ENCODE data around the gene TGOLN2.
"Not testable (repeated sequence)": the region's sequence is repeated elsewhere in the genome, so short reads cannot be mapped to it uniquely, and the experiment has no call there.

Gene TGOLN2

GRCh38 chr2:85353876-85354285 lies 26.1 kb upstream of the TGOLN2 start:
- DNase-seq (ENCODE audit: low read depth): peak; percentile 47
- no peak for TF ChIP-seq CTCF (conservative IDR thresholded peaks at IDR 0.05; ENCODE audit: control insufficient read depth, insufficient read depth, low read depth, low read length)
- H3K4me3 ChIP-seq (ENCODE audit: control insufficient read depth, low read depth, low read length): peak overlapping the region; percentile 99

GRCh38 chr2:85347599-85347998 lies 19.8 kb upstream of the TGOLN2 start:
- DNase-seq (ENCODE audit: low read depth): no peak
- TF ChIP-seq CTCF (conservative IDR thresholded peaks at IDR 0.05; ENCODE audit: control insufficient read depth, insufficient read depth, low read depth, low read length): no peak
- H3K4me3 ChIP-seq (ENCODE audit: control insufficient read depth, low read depth, low read length): no peak overlapping the region

GRCh38 chr2:85344356-85344954 lies 16.7 kb upstream of the TGOLN2 start:
- no peak for TF ChIP-seq CTCF (conservative IDR thresholded peaks at IDR 0.05; ENCODE audit: control insufficient read depth, insufficient read depth, low read depth, low read length)
- no peak for DNase-seq (ENCODE audit: low read depth)
- no peak overlapping the region for H3K4me3 ChIP-seq (ENCODE audit: control insufficient read depth, low read depth, low read length)

GRCh38 chr2:85343207-85343895 lies 15.6 kb upstream of the TGOLN2 start:
- not testable (repeated sequence) for DNase-seq (ENCODE audit: low read depth); H3K4me3 ChIP-seq (ENCODE audit: control insufficient read depth, low read depth, low read length)

- no peak overlapping the region for H3K4me3 ChIP-seq (ENCODE audit: control insufficient read depth, low read depth, low read length)
- no peak for TF ChIP-seq CTCF (conservative IDR thresholded peaks at IDR 0.05; ENCODE audit: control insufficient read depth, insufficient read depth, low read depth, low read length)
- DNase-seq (ENCODE audit: low read depth): no peak
Measured at GRCh38 chr2:85342156-85342555, 14.4 kb upstream of the TGOLN2 start.

GRCh38 chr2:85341269-85342029 lies 13.7 kb upstream of the TGOLN2 start:
- no peak for DNase-seq (ENCODE audit: low read depth)
- no peak overlapping the region for H3K4me3 ChIP-seq (ENCODE audit: control insufficient read depth, low read depth, low read length)
- TF ChIP-seq CTCF (conservative IDR thresholded peaks at IDR 0.05; ENCODE audit: control insufficient read depth, insufficient read depth, low read depth, low read length): no peak
